ENCODE data around the gene PLA2G12A. TPM values are rescaled to one million over a fixed set of nuclear protein-coding genes. Genes with fewer than 3 reads are reported as not detected.

Gene PLA2G12A
- total RNA-seq, result 10 to 100 TPM; 59.4 to 63.1 TPM
- long read RNA-seq, full-length matches to known transcripts, result 56 of 57 reads
- long read RNA-seq, partial matches to known transcripts, result 0 of 57 reads
- long read RNA-seq, other reads (novel, unspliced or antisense), result 1 of 57 reads

GRCh38 chr4:109729718-109730618 lies at the start of gene PLA2G12A:
TSS of gene PLA2G12A (minus strand) at chr4:109730070. CDS start at chr4:109729809, 261 bp downstream.
- intact Hi-C loops (cut with DNase I), result no loop called here
- DNase-seq (peak; percentile 62), ATAC-seq (peak; percentile 96 to 97)

- intact Hi-C loops (cut with DNase I), result no loop called here
- ATAC-seq, result no peak
- no peak for DNase-seq
These were observed 35.0 kb upstream of the PLA2G12A start for GRCh38 chr4:109764789-109765402.

DNA sequence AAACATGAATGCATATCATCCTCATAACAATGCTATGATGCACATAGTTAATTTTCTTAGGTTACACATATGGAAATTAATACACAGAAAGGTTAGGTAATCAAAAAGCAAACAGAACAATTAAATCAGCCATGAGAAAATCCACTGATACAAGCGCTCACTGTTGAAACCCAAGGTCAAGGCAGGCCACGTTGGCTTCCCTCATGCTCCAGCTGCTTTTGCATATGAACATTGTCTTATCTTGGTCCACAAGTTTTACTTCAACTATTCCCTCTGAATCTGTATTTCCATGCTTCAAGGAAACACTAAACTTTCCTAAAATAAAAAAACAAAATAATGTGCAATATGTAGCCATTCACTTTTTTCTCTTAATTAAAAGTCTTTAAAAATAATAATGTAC lies 34.5 kb upstream of the PLA2G12A start:
- ATAC-seq, result no peak
- DNase-seq, result no peak
- intact Hi-C loops (cut with DNase I), result no loop called here

GRCh38 chr4:109760682-109761081 lies 30.8 kb upstream of the PLA2G12A start:
- DNase-seq (no peak), ATAC-seq (no peak)
- intact Hi-C loops (cut with DNase I), result no loop called here

DNA sequence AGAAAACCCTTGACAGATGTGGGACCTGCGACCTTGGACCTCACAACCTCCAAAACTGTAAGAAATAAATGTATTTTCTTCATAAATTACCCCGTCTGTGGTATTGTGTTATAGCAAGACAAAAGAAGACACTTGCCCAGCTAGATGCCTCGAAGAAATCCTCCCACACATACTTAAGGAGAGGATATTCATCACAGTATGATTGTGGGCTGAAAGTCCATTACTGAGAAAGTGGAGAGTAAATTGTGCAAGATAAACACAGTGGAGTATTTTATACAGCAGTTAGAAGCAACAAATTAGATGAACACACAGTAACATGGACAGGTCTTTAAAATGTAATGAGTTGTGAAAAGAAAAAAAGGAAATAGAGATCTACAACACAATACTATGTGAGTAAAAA lies 25.8 kb upstream of the PLA2G12A start:
- intact Hi-C loops (cut with DNase I), result no loop called here
- no peak for DNase-seq
- ATAC-seq, result no peak

- DNase-seq (no peak), ATAC-seq (no peak)
- intact Hi-C loops (cut with DNase I), result no loop called here
These were observed 24.4 kb upstream of the PLA2G12A start for GRCh38 chr4:109754093-109754857.

- intact Hi-C loops (cut with DNase I), result no loop called here
- ATAC-seq (no peak), DNase-seq (no peak)
These were observed 22.7 kb upstream of the PLA2G12A start for GRCh38 chr4:109752525-109752924.

- DNase-seq (no peak), ATAC-seq (no peak)
- intact Hi-C loops (cut with DNase I), result no loop called here
These were observed 22.0 kb upstream of the PLA2G12A start for GRCh38 chr4:109751852-109752251.

- no peak for ATAC-seq
- intact Hi-C loops (cut with DNase I), result no loop called here
- no peak for DNase-seq
These were observed 20.9 kb upstream of the PLA2G12A start for GRCh38 chr4:109750652-109751244.

DNA sequence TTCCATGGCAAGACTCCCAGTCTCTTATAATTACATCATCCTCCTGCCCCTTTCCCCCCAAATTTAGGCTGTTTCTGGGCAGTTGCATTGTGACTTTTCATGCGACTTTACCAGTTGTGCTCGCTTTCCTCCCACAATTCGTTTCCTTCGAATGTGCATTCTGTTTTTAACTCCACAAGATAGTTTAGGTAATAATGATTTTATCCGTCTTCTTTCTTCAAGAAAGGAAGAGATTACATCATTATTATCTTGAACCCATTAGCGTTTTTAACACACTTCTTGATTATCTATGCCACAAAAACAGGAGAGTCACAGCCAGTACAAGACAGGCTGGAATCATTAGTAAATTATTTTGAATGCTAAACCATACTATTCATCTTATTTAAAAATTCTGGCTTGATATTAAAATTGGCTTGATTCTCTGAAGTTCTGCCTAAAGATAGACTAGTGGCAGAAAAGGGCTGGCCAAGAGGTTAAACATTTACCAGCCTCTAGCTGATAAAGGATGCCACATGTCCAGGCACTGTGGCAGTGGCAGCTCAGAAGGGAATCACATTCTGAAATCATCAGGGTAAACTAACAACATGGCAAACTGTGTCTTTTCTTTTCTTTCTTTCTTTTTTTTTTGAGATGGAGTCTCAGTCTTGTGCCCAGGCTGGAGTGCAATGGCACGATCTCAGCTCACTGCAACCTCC lies 19.7 kb upstream of the PLA2G12A start:
- intact Hi-C loops (cut with DNase I), result no loop called here
- DNase-seq (no peak), ATAC-seq (no peak)

GRCh38 chr4:109748114-109748513 lies 18.2 kb upstream of the PLA2G12A start:
- no peak for DNase-seq
- ATAC-seq, result no peak
- intact Hi-C loops (cut with DNase I), result no loop called here

- ATAC-seq, result no peak
- no peak for DNase-seq
- intact Hi-C loops (cut with DNase I), result no loop called here
These were observed 16.9 kb upstream of the PLA2G12A start for GRCh38 chr4:109746728-109747127.

GRCh38 chr4:109745830-109746229 lies 16.0 kb upstream of the PLA2G12A start:
- ATAC-seq (no peak), DNase-seq (no peak)
- intact Hi-C loops (cut with DNase I), result no loop called here

- intact Hi-C loops (cut with DNase I), result no loop called here
- no peak for DNase-seq
- peak in 1 of 2 donors; percentile 10 for ATAC-seq
These were observed 9.7 kb upstream of the PLA2G12A start for GRCh38 chr4:109739547-109739946.

DNA sequence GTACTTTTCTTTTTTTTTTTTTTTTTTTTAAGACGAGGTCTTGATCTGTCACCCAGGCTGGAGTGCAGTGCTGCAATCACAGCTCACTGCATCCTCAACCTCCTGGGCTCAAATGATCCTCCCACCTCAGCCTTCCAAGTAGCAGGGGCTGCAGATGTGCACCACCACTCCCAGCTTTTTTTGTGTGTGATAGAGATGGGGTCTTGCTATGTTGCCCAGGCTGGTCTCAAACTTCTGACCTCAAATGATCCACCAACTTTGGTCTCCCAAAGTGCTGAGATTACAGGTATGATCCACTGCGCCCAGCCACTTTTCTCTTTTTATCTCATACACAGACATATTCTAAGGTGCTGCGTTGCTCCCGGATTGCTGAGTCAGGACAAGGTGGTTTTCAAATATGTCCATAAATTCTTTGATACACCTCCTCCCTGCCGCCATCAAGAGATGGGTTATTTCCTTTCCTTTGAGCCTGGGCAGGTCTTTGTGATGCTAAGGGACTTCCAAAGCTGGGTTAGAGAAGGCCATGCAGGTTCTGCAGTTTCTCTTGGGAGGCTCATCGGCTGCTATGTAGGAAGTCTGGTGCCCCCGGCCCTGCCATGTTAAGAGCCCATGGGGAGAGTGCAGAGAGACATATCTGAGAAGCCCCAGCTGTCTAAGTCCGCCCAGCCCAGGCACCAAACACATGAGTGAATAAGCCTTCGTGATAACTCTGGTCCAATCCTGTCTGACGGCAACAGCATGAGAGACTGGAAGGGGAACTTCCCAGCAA lies 8.4 kb upstream of the PLA2G12A start:
- no peak for ATAC-seq
- intact Hi-C loops (cut with DNase I), result no loop called here
- no peak for DNase-seq

DNA sequence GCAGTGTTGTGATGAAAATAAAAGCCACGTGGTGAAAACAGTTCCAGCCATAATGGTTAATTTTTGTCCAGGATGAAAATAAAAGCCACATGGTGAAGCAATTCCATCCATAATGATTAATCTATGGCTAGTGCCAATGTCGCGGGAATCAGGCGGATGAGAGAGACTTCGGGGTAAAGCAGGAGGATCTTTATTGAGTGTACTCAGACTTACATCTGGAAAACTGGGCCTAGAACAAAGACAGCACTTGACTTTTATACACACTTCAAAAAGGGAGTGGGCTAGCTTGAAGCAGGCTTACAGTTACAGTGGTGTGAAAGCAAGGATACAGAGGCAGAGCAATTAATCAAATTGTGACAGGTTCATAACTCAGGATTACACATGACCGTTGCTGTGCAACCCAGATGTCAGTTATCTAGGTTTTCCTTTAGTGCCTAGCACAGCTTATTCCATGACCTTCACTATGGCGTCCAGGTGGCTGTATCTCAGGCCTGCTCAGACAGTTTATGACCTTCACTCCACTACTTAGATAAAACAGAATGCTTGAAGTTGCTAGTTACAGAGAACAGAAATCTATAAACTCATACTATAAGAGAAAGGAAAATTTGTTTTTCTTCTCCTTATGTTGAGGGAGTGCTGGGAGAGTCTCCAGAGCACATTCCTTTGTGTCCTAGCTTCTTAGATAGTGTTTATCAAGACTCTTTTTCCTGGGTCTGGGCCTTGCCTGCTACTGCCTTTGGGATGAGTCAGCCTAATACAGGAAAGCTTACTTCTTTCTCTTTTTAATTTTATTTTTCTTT lies 5.9 kb upstream of the PLA2G12A start:
- DNase-seq (no peak), ATAC-seq (peak in 1 of 2 donors; percentile 82)
- intact Hi-C loops (cut with DNase I), result no loop called here

- ATAC-seq (no peak), DNase-seq (no peak)
- intact Hi-C loops (cut with DNase I), result no loop called here
These were observed 3.9 kb upstream of the PLA2G12A start for GRCh38 chr4:109733728-109734127.

Measured in left cardiac atrium (tissue), 4 donors.